ENCODE measurements around the gene CASK.

DNA sequence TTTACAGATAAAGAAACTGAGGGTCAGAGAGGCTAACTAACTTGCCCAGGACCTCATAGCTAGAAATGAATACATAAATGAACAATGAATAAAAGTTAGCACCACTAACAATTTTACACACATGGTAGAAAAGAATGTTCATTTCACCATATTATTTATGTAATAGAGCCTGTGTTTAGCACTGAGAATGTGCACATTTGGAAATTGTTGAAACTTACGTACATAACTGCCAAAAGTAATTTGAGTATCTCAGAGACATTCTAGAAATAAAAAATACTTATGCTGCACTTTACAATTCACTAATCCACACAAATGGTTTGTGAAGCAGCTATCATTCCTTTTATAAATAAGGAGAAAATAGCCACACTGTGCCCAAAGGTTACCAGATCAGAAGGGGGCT is 9.9 kb downstream of the CASK start:
- TF ChIP-seq CTCF (IDR thresholded peaks at IDR 0.05; ENCODE audit: low read depth, low read length, missing input control) (no peak), REST (IDR thresholded peaks at IDR 0.05) (no peak), YY1 (IDR thresholded peaks at IDR 0.05) (no peak), SP1 (IDR thresholded peaks at IDR 0.05) (no peak), ATF3 (IDR thresholded peaks at IDR 0.05) (no peak), TAF1 (conservative IDR thresholded peaks at IDR 0.05) (no peak), MAX (IDR thresholded peaks at IDR 0.05) (no peak), RXRA (IDR thresholded peaks at IDR 0.05) (no peak), FOXA1 (IDR thresholded peaks at IDR 0.05) (no peak), EGR1 (IDR thresholded peaks at IDR 0.05; ENCODE audit: low read depth in 2 of 2) (no peak), GABPA (IDR thresholded peaks at IDR 0.05 in 1 of 2, conservative IDR thresholded peaks at IDR 0.05 in 1 of 2) (no peak), RAD21 (IDR thresholded peaks at IDR 0.05) (no peak)
- TF ChIP-seq, protein P1, sequence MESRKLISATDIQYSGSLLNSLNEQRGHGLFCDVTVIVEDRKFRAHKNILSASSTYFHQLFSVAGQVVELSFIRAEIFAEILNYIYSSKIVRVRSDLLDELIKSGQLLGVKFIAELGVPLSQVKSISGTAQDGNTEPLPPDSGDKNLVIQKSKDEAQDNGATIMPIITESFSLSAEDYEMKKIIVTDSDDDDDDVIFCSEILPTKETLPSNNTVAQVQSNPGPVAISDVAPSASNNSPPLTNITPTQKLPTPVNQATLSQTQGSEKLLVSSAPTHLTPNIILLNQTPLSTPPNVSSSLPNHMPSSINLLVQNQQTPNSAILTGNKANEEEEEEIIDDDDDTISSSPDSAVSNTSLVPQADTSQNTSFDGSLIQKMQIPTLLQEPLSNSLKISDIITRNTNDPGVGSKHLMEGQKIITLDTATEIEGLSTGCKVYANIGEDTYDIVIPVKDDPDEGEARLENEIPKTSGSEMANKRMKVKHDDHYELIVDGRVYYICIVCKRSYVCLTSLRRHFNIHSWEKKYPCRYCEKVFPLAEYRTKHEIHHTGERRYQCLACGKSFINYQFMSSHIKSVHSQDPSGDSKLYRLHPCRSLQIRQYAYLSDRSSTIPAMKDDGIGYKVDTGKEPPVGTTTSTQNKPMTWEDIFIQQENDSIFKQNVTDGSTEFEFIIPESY (IDR thresholded peaks at IDR 0.05), result no peak
